H1 (cell line): Measurements from ENCODE around the gene MAP7. TPM values are rescaled to one million over a fixed set of nuclear protein-coding genes. Genes with fewer than 3 reads are reported as not detected.

Experiments used
- CTBP2 ChIP-seq: IDR thresholded peaks from 2 replicates; pipeline ENCODE4 v1.7.0; 2011; ENCODE audit warnings: borderline replicate concordance, mild to moderate bottlenecking, moderate library complexity, mixed read lengths, low read length; ENCODE audit not compliant: insufficient read depth, insufficient read length
- GTF2F1 ChIP-seq: IDR thresholded peaks from 2 replicates; pipeline ENCODE4 v1.6.1; 2012; ENCODE audit warnings: low read depth, low read length, improper control_type of control experiment, borderline replicate concordance
- PHF8 ChIP-seq: fragments of 200-600 bp; sonication (generic); conservative IDR thresholded peaks from 2 replicates; pipeline ENCODE4 v1.7.1; 2012; ENCODE audit warnings: low read depth, mild to moderate bottlenecking, inconsistent platforms, low read length, moderate library complexity
- polyA plus RNA-seq, 7 experiments: library from polyadenylated mRNA; depleted of rRNA in 3 of 7; stranded (reverse) in 5 of 7; unstranded in 2 of 7; fragments of >200 nt in 5 of 7; fragments of 200-250 nt in 2 of 7; gene quantifications; 1 replicate in 5 of 7; 2 replicates in 1 of 7; 4 replicates in 1 of 7; pipeline versions ENCODE4 v1.2.1 to v1.2.3, GENCODE V29; 2011 to 2013; ENCODE audit warnings: missing spikeins in 2 of 7, mixed read lengths in 2 of 7
- total RNA-seq: library from RNA; stranded (reverse); fragmentation: NEBNext Ultra II Directional; extraction: Animal tissue kit (Norgen Biotek cat#: 25700); gene quantifications from 2 replicates; pipeline ENCODE4 v1.2.1, GENCODE V29; 2021
- TF ChIP-seq, protein P1 (sequence below), 3 experiments: IDR thresholded peaks; 1 replicate in 2 of 3; 2 replicates in 1 of 3; pipeline versions ENCODE4 v1.5.1 to v1.6.1; 2011; ENCODE audit warnings: low read length in 3 of 3, mild to moderate bottlenecking in 3 of 3, inconsistent platforms in 2 of 3, low read depth in 1 of 3, moderate library complexity in 1 of 3; ENCODE audit not compliant: insufficient read depth in 1 of 3; ENCODE audit errors: control extremely low read depth in 1 of 3

MAP7 gene
- total and polyA plus RNA-seq, 2 of the 8 experiments (the other 6 are each of a cell fraction or from before 2014, with no cell fraction given): 13.5 to 66.9 TPM

DNA sequence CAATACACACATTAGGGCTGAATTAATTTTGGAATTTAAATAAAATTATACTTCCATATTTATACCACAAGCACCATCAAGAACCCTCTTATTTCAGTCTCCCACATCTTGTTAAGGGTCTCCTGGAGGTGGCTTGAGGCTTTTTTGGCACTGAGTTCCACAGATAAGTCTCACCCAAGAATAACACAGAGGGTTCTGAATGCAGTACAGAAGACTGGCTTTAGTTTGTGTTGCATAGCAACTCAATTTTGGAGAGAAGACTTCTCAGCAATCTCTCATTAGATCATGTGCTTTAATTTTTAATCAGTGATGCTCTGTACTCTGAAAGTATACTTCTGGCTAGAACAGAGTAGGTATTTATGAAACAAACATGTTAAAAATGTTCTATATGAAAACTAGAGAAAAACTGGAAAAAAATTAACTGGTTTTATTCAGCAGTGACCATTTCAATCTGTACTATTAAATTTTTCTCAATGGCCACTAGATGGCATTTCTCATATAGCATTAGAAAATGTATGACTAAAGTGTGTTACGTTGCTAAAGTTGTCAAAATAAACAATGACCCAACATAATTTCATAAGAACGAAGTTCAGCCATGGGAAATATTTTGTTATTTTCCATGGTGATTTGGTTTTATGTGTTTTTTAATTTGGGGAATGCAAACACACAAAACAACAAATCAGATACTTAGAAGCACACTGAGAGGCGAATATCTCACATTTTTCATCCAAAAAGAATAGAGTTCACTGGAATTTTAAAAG is 32.7 kb upstream of the MAP7 start (continued):
- TF ChIP-seq, protein P1, sequence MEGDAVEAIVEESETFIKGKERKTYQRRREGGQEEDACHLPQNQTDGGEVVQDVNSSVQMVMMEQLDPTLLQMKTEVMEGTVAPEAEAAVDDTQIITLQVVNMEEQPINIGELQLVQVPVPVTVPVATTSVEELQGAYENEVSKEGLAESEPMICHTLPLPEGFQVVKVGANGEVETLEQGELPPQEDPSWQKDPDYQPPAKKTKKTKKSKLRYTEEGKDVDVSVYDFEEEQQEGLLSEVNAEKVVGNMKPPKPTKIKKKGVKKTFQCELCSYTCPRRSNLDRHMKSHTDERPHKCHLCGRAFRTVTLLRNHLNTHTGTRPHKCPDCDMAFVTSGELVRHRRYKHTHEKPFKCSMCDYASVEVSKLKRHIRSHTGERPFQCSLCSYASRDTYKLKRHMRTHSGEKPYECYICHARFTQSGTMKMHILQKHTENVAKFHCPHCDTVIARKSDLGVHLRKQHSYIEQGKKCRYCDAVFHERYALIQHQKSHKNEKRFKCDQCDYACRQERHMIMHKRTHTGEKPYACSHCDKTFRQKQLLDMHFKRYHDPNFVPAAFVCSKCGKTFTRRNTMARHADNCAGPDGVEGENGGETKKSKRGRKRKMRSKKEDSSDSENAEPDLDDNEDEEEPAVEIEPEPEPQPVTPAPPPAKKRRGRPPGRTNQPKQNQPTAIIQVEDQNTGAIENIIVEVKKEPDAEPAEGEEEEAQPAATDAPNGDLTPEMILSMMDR (IDR thresholded peaks at IDR 0.05; ENCODE audit: control extremely low read depth in 1 of 3, insufficient read depth in 1 of 3, low read depth in 1 of 3, low read length in 3 of 3): peak in 1 of 3 experiments; percentile 35; a peak in 2 of 4 replicates
- TF ChIP-seq CTBP2 (no peak), GTF2F1 (no peak), PHF8 (no peak)
